Measurements from ENCODE around the gene DMAC2. TPM values are rescaled to one million over a fixed set of nuclear protein-coding genes. Genes with fewer than 3 reads are reported as not detected.
"Not testable (repeated sequence)": the region's sequence is repeated elsewhere in the genome, so short reads cannot be mapped to it uniquely, and the experiment has no call there.

Gene DMAC2
- polyA plus RNA-seq, 4 donors, result 67.8 to 122 (median 90.5) TPM

DNA sequence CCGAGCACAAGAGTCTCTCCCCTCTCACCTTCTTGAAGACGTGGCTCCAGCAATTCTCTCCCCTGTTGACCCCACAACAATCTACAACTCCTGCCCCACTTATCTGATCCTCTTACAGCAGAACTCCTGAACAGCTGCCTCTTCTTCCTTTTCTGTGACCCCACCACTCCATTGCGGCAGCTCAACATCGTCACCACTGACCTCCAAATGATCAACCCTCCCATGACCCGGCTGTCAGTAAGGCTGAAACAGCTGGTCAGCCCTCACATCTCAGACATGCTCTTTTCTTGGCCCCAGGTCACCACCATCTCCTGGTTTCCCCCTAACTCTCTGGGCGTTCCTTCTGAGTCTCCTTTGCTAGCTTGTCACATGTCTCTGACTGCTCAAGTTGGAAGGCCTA is 44.4 kb downstream of the DMAC2 start:
- FAIRE-seq (no peak), DNase-seq (no peak)
- Histone ChIP-seq H3K4me1 (ENCODE audit: control insufficient read depth in 3 of 3, insufficient read depth in 2 of 3, low read depth in 1 of 3, low read length in 2 of 3) (peaks cover 3 to 9% (median 7%) of the 10 kb centered on the region in 3 donors), H3K4me3 (ENCODE audit: low read depth in 1 of 3, low read length in 3 of 3) (no peak overlapping the region), H3K36me3 (ENCODE audit: control insufficient read depth in 3 of 3, insufficient read depth in 2 of 3, low read depth in 1 of 3, low read length in 3 of 3) (peaks cover 0 to 32% (median 6%) of the 10 kb centered on the region in 3 donors), H3K9me3 (ENCODE audit: control insufficient read depth in 2 of 2, insufficient read depth in 1 of 2, low read depth in 1 of 2, low read length in 1 of 2) (no peaks in the 10 kb centered on the region), H3K27me3 (ENCODE audit: control insufficient read depth in 3 of 3, insufficient read depth in 3 of 3, low read length in 3 of 3) (no peaks in the 10 kb centered on the region), H3K27ac (ENCODE audit: low read depth in 1 of 3, low read length in 2 of 3) (no peak overlapping the region)
- WGBS, 3 donors, result 65 to 80% (median 71%) methylated on average over 6 of the region's 6 CpGs

DNA sequence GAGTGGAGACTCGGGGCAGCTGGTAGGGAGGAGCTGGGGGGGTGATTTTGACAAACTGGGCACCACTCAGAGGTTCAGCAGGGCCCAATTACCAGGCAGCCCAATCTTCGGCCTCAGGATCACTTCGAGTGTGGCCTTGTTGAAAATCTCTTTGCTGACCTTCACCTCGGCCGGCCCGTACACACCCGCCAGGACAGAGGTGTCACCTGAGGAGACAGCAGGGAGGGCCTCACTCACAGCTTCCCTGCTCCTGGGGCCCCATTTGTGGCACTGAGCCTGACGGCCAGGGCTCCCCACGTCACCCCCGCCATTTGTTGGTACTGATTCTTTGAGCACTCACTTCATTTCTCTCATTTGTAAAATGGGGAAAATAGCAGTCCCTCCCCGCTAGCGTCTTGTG is 46.9 kb downstream of the DMAC2 start:
- peaks cover 2 to 50% (median 11%) of the 10 kb centered on the region in 3 donors for H3K36me3 ChIP-seq (ENCODE audit: control insufficient read depth in 3 of 3, insufficient read depth in 2 of 3, low read depth in 1 of 3, low read length in 3 of 3)
- no peak overlapping the region for H3K27ac ChIP-seq (ENCODE audit: low read depth in 1 of 3, low read length in 2 of 3)
- H3K27me3 ChIP-seq (ENCODE audit: control insufficient read depth in 3 of 3, insufficient read depth in 3 of 3, low read length in 3 of 3), result no peaks in the 10 kb centered on the region
- H3K4me1 ChIP-seq (ENCODE audit: control insufficient read depth in 3 of 3, insufficient read depth in 2 of 3, low read depth in 1 of 3, low read length in 2 of 3), result no peaks in the 10 kb centered on the region
- DNase-seq, result no peak
- no peak for FAIRE-seq
- WGBS, 3 donors, result 81 to 91% (median 87%) methylated on average over 12 of the region's 12 CpGs
- H3K9me3 ChIP-seq (ENCODE audit: control insufficient read depth in 2 of 2, insufficient read depth in 1 of 2, low read depth in 1 of 2, low read length in 1 of 2), result no peaks in the 10 kb centered on the region
- no peak overlapping the region for H3K4me3 ChIP-seq (ENCODE audit: low read depth in 1 of 3, low read length in 3 of 3)

DNA sequence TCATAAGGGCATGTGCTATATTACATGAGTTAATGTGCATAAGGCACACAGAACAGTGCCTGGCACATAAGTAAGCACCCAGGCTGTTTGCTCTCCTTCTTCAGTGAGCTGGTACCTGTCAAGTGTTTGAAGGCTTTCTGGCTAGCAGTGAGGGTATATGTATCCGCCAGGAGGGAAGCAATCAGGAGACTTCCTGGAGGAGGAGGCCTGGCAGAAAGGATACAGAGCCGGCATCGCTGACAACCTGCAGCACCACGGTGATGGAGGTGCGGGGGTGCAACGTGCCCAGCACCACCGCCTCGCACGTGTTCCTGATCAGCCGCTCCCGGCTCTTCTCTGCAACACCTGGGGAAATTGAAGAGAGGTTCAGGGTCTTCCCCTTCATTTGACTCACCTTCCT is 48.1 kb downstream of the DMAC2 start:
- Histone ChIP-seq H3K36me3 (ENCODE audit: control insufficient read depth in 3 of 3, insufficient read depth in 2 of 3, low read depth in 1 of 3, low read length in 3 of 3) (peaks cover 2 to 62% (median 11%) of the 10 kb centered on the region in 3 donors), H3K27me3 (ENCODE audit: control insufficient read depth in 3 of 3, insufficient read depth in 3 of 3, low read length in 3 of 3) (no peaks in the 10 kb centered on the region), H3K9me3 (ENCODE audit: control insufficient read depth in 2 of 2, insufficient read depth in 1 of 2, low read depth in 1 of 2, low read length in 1 of 2) (no peaks in the 10 kb centered on the region), H3K4me3 (ENCODE audit: low read depth in 1 of 3, low read length in 3 of 3) (no peak overlapping the region), H3K4me1 (ENCODE audit: control insufficient read depth in 3 of 3, insufficient read depth in 2 of 3, low read depth in 1 of 3, low read length in 2 of 3) (no peaks in the 10 kb centered on the region), H3K27ac (ENCODE audit: low read depth in 1 of 3, low read length in 2 of 3) (no peak overlapping the region)
- FAIRE-seq, result no peak
- 84 to 92% (median 90%) methylated on average over 11 of the region's 11 CpGs for WGBS, 3 donors
- no peak for DNase-seq

DNA sequence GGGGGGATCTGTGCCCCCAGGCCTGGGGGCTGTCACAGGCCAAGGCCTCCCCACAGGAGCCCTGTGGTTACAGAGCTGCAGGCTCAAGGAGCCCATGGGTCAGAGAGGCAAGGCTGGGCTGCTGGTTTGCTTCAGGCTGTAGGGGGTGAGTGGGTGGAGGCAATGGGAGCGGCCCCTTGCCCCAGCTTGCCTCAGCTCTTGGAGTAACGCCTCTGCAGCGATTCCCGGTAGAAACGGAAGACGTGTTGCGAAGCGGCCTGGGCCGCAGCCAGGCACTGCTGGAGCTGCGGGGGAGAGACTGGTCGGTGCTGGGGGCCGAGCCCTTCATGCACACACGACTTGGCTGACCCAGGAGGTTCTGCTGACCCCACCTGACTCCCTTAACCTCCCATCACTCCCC is 53.3 kb downstream of the DMAC2 start:
- H3K4me3 ChIP-seq (ENCODE audit: low read depth in 1 of 3, low read length in 3 of 3), result no peak overlapping the region
- H3K4me1 ChIP-seq (ENCODE audit: control insufficient read depth in 3 of 3, insufficient read depth in 2 of 3, low read depth in 1 of 3, low read length in 2 of 3), result no peaks in the 10 kb centered on the region
- 88 to 95% (median 93%) methylated on average over 13 of the region's 13 CpGs for WGBS, 3 donors
- DNase-seq (no peak), FAIRE-seq (no peak)
- no peaks in the 10 kb centered on the region for H3K9me3 ChIP-seq (ENCODE audit: control insufficient read depth in 2 of 2, insufficient read depth in 1 of 2, low read depth in 1 of 2, low read length in 1 of 2)
- H3K27me3 ChIP-seq (ENCODE audit: control insufficient read depth in 3 of 3, insufficient read depth in 3 of 3, low read length in 3 of 3), result no peaks in the 10 kb centered on the region
- H3K36me3 ChIP-seq (ENCODE audit: control insufficient read depth in 3 of 3, insufficient read depth in 2 of 3, low read depth in 1 of 3, low read length in 3 of 3), result peaks cover 2 to 71% (median 10%) of the 10 kb centered on the region in 3 donors
- no peak overlapping the region for H3K27ac ChIP-seq (ENCODE audit: low read depth in 1 of 3, low read length in 2 of 3)

DNA sequence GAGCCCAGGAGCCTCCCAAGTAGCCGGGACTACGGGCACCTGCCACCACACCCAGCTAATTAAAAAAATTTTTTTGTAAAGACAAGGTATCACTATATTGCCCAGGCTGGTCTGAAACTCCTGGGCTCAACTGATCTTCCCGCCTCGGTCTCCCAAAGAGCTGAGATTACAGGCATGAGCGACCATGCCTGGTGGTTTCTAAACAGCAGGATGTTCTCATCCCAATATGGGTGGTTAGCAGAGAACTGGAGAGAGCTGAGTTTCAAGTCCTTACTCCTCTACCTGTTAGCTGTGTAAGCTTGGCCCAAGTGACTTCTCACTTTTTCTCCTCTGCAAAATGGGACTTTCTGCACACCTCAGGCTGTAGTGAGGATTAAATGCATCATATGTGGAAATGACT is 55.4 kb downstream of the DMAC2 start:
- H3K9me3 ChIP-seq (ENCODE audit: control insufficient read depth in 2 of 2, insufficient read depth in 1 of 2, low read depth in 1 of 2, low read length in 1 of 2), result no peaks in the 10 kb centered on the region
- H3K36me3 ChIP-seq (ENCODE audit: control insufficient read depth in 3 of 3, insufficient read depth in 2 of 3, low read depth in 1 of 3, low read length in 3 of 3), result peaks cover 0 to 52% (median 0%) of the 10 kb centered on the region in 3 donors
- 64 to 84% (median 76%) methylated on average over 5 of the region's 5 CpGs for WGBS, 3 donors
- H3K4me3 ChIP-seq (ENCODE audit: low read depth in 1 of 3, low read length in 3 of 3), result no peak overlapping the region
- FAIRE-seq, result no peak
- H3K4me1 ChIP-seq (ENCODE audit: control insufficient read depth in 3 of 3, insufficient read depth in 2 of 3, low read depth in 1 of 3, low read length in 2 of 3), result no peaks in the 10 kb centered on the region
- DNase-seq, result no peak
- no peak overlapping the region for H3K27ac ChIP-seq (ENCODE audit: low read depth in 1 of 3, low read length in 2 of 3)
- no peaks in the 10 kb centered on the region for H3K27me3 ChIP-seq (ENCODE audit: control insufficient read depth in 3 of 3, insufficient read depth in 3 of 3, low read length in 3 of 3)

DNA sequence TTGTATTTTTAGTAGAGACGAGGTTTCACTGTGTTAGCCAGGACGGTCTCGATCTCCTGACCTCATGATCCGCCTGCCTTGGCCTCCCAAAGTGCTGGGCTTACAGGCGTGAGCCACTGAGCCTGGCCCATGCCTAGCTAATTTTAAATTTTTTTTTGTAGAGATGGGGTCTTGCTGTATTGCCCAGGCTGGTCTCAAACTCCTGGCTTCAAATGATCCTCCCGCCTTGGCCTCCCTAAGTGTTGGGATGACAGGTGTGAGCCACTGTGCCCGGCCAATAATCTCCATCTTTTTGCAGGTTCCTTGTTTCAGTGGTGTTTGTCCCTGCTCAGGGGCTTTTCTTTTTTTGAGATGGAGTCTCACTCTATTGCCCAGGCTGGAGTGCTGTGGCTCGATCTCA is 58.2 kb downstream of the DMAC2 start:
- not testable (repeated sequence) for H3K4me1 ChIP-seq (ENCODE audit: control insufficient read depth in 3 of 3, insufficient read depth in 2 of 3, low read depth in 1 of 3, low read length in 2 of 3); H3K4me3 ChIP-seq (ENCODE audit: low read depth in 1 of 3, low read length in 3 of 3); H3K27me3 ChIP-seq (ENCODE audit: control insufficient read depth in 3 of 3, insufficient read depth in 3 of 3, low read length in 3 of 3); DNase-seq; FAIRE-seq; H3K27ac ChIP-seq (ENCODE audit: low read depth in 1 of 3, low read length in 2 of 3); H3K9me3 ChIP-seq (ENCODE audit: control insufficient read depth in 2 of 2, insufficient read depth in 1 of 2, low read depth in 1 of 2, low read length in 1 of 2)
- H3K36me3 ChIP-seq (ENCODE audit: control insufficient read depth in 3 of 3, insufficient read depth in 2 of 3, low read depth in 1 of 3, low read length in 3 of 3), result peaks cover 0 to 34% (median 0%) of the 10 kb centered on the region in 3 donors
- 94 to 95% (median 95%) methylated on average over 8 of the region's 8 CpGs for WGBS, 3 donors

Other genes starting within 250 kb of the DMAC2 start
- 10 to 100 TPM; 33.7 to 76.7 (median 59.4) TPM for gene CYP2S1, start 246.7 kb downstream of the DMAC2 start, polyA plus RNA-seq
- 10 to 100 TPM in 2 of 4 donors, 1 to 10 TPM in 1, under 1 TPM in 1; 0.67 to 13.4 (median 7.1) TPM for gene AXL, start 220.7 kb downstream of the DMAC2 start, polyA plus RNA-seq
- gene HNRNPUL1, start 175.5 kb downstream of the DMAC2 start, polyA plus RNA-seq, result 100 to 1,000 TPM in 2 of 4 donors, 10 to 100 TPM in 2; 76.3 to 139 (median 99.1) TPM
- 10 to 100 TPM; 11.1 to 26.1 (median 14.8) TPM for gene CCDC97, start 129.7 kb downstream of the DMAC2 start, polyA plus RNA-seq
- gene TGFB1, start 86.0 kb downstream of the DMAC2 start, polyA plus RNA-seq, result 10 to 100 TPM in 1 of 4 donors, 1 to 10 TPM in 3; 1.1 to 18.8 (median 8.5) TPM
- 1 to 10 TPM; 4.7 to 9.8 (median 5.9) TPM for gene B9D2, start 75.8 kb downstream of the DMAC2 start, polyA plus RNA-seq
- 10 to 100 TPM in 1 of 4 donors, 1 to 10 TPM in 3; 1.3 to 14.6 (median 5.2) TPM for gene TMEM91, start 63.4 kb downstream of the DMAC2 start, polyA plus RNA-seq
- 10 to 100 TPM in 3 of 4 donors, 1 to 10 TPM in 1; 9.4 to 36.4 (median 18.3) TPM for gene EXOSC5, start 42.6 kb downstream of the DMAC2 start, polyA plus RNA-seq
- gene BCKDHA, start 42.1 kb downstream of the DMAC2 start, polyA plus RNA-seq, result 10 to 100 TPM; 19.9 to 34.0 (median 24.8) TPM
- gene B3GNT8, start 12.5 kb downstream of the DMAC2 start, polyA plus RNA-seq, result 100 to 1,000 TPM in 1 of 4 donors, 10 to 100 TPM in 3; 27.5 to 125 (median 53.8) TPM
- gene ERICH4, start 3.2 kb upstream of the DMAC2 start, polyA plus RNA-seq, result 100 to 1,000 TPM in 2 of 4 donors, 10 to 100 TPM in 2; 11.7 to 154 (median 83.5) TPM
- 1 to 10 TPM in 3 of 4 donors, not detected in 1; 1.1 to 4.6 (median 1.9) TPM for gene CEACAM21, start 136.3 kb upstream of the DMAC2 start, polyA plus RNA-seq
- under 1 TPM in 2 of 4 donors, not detected in 2; 0.06 to 0.39 TPM for gene CEACAM4, start 187.2 kb upstream of the DMAC2 start, polyA plus RNA-seq
- gene CEACAM7, start 248.4 kb upstream of the DMAC2 start, polyA plus RNA-seq, result under 1 TPM in 2 of 4 donors, not detected in 2; 0.15 to 0.33 TPM